Dedifferentiated amniotic fluid mesenchymal stem cell (primary cell): ENCODE data around the gene TCHH.
"Not testable (repeated sequence)": the region's sequence is repeated elsewhere in the genome, so short reads cannot be mapped to it uniquely, and the experiment has no call there.

Source experiments
- DNase-seq: peaks from one replicate; pipeline ENCODE4 v3.0.0-alpha.2; 2016; ENCODE audit errors: extremely low spot score

The TCHH gene, protein sequence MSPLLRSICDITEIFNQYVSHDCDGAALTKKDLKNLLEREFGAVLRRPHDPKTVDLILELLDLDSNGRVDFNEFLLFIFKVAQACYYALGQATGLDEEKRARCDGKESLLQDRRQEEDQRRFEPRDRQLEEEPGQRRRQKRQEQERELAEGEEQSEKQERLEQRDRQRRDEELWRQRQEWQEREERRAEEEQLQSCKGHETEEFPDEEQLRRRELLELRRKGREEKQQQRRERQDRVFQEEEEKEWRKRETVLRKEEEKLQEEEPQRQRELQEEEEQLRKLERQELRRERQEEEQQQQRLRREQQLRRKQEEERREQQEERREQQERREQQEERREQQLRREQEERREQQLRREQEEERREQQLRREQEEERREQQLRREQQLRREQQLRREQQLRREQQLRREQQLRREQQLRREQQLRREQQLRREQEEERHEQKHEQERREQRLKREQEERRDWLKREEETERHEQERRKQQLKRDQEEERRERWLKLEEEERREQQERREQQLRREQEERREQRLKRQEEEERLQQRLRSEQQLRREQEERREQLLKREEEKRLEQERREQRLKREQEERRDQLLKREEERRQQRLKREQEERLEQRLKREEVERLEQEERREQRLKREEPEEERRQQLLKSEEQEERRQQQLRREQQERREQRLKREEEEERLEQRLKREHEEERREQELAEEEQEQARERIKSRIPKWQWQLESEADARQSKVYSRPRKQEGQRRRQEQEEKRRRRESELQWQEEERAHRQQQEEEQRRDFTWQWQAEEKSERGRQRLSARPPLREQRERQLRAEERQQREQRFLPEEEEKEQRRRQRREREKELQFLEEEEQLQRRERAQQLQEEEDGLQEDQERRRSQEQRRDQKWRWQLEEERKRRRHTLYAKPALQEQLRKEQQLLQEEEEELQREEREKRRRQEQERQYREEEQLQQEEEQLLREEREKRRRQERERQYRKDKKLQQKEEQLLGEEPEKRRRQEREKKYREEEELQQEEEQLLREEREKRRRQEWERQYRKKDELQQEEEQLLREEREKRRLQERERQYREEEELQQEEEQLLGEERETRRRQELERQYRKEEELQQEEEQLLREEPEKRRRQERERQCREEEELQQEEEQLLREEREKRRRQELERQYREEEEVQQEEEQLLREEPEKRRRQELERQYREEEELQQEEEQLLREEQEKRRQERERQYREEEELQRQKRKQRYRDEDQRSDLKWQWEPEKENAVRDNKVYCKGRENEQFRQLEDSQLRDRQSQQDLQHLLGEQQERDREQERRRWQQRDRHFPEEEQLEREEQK (N-terminal part only)

DNA sequence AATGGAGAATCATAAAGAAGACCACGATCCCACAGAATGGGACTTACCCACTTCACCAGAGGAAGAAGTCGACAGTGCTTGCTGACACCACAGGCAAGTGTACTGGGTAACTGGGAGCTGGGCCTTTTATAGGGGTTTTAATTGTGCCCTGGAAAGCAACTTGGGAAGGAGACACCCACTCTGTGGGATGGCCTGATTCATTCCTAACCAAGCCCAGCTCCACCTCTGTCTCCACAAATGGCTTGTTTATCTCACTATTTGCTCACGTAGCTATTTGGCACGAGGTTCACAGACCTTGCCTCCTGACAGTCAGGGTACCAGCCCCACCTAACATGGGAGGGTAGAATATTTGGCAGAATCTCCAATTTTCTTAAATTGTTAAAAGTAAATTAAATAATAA lies at the start of gene TCHH:
TSS of gene TCHH (minus strand) at position 101 of the 400 bp plus-strand sequence. CDS start 1,364 bp downstream, outside the sequence.
- no peak for DNase-seq

DNA sequence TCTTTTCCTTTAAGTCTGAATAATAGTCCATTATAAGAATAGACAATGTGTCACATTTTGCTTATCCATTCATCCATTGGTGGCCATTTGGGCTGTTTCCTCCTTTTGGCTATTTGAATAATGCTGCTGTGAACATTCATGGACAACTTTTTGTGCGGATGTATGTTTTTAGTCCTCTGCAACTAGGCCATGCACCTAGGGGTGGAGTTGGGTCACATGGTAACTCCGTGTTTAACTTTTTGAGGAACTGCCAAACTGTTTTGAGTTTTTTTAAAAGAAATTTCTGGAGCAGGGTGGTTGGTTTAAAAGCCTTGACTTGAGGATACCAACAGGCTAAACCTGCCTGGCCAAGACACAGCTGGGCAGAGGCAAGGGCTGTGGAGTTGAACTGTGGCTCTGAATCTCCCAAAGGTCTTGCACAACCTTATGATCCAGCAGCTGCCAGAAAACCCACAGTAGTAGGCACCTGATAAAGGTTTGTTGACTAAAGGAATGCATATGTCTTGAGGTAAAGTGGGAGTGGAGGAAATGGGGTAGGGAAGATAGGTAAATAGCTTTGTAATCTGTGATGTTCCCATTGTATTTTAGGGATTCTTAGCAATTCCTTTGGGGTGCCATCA lies 49.4 kb upstream of the TCHH start:
- DNase-seq, result no peak

DNA sequence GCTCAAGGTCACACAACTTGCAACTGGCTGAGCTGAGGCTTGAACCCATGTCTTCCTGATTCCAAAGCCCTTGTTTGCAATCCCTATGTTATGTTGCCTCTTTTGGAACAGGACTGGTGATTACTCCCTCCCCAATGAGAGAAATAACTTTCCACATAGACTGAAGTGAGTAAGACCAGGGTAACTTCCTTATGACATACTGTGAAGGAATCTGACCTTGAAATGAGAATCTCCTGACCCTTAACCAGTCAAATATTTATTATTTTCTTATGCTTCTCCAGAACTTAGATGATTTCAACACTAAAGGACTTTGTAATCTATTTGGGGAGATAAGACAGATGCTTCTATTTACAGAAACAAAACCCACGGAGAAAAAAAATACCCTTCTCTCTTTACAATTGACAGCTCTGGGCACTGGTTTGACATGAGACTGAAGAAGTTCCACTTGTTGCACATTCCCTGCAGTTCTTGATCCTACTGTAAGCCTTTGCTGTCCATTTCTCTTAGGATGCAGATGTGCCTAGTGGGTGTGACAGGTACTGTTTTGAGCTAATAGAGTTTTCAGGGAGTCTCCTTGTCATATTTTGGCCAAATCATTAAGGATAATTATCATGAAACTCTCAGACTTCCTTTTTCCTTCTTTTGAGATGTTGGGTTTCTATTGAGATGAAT lies 47.7 kb upstream of the TCHH start:
- no peak for DNase-seq

DNA sequence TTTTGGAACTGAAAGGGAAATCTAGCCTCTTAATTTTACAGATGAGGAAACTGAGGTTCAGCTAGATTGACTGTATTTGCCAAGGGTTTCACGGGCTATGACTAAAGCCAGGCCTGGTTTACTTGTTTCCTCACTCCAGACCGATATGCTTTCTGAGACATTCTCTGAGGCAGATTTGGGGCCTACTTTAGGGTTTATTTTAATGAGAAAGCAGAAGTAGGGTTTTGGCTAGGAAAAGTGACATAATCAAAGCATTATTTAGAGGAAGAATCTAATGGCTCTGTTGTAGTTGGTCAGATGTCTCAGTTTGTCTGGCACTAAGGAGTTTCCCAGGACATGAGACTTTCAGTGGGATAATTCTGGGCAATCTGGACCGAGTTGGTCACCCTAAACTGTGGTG lies 45.3 kb upstream of the TCHH start:
- no peak for DNase-seq

DNA sequence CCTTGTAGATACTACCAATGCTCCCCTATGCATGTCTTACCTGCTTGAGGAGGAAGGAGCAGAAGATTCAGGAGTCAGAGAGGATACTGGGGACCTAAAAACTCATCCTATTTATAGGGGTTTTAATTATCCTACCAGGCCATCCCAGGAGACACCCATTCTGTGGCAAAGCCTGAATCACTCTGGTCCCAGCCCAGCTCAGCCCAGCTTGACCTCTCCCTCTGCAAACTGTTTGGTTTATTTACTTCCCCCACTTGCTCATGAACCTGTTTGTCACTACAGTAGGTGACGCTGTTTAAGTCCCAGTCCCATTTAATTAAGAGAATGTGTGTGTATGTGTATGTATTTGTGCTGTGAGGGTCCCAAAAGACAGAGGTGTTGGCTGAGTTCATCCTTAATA lies 43.9 kb upstream of the TCHH start, which contains the start of gene RPTN:
TSS of gene RPTN (minus strand) at position 85 of the 400 bp plus-strand sequence. CDS start 1,339 bp downstream, outside the sequence.
- no peak for DNase-seq

DNA sequence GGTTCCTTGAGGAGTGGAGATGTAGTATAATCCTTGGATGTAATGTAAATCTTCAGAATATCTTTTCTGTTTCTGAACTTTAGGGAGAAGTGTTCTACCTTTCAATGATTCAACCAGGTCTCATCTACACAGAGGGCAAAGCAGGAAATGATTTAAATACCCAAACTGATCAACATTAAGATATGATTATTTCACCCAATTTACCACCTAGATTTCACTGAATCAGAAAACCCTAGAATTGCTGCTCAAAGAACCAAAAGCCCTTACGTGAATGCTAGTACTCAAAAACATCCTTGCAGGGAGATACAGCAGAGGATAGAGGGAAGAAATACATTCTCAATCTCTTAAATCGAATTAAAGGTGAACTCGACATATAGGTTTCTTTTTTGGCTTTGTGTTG lies 38.8 kb upstream of the TCHH start:
- DNase-seq, result no peak

DNA sequence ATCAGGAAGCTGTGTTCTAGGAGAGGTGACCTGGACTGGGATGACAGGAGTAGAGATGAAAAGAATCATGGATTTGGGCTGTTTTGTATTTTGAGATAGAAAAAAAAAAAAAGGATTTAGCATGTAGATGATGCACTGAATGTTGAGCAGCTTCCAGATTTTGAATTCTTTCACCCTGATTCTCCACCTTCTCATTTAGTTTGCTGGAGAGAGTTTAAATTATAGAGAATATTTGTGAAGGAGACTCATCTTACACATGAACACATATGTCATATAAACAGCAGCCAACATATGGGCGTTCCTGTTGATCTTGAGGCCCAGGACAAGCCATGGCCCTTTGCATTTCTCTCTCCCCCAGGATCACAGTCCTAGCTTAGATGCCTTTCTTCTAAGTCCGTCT lies 36.4 kb upstream of the TCHH start:
- DNase-seq, result no peak

DNA sequence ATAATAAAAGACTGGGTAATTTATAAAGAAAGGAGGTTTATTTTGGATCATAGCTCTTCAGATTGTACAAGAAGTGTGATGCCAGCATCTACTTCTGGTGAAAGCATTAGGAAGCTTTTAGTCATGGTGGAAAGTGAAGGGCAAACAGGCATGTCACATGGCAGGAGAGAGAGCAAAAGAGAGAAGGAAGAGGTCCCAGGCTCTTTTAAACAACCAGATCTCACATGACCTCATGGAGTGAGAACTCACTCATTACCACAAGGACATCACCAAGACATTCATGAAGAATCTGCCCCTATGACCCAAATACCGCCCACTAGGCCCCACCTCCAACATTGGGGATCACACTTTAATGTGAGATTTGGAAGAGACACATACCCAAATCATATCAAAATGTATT lies 33.7 kb upstream of the TCHH start:
- no peak for DNase-seq

DNA sequence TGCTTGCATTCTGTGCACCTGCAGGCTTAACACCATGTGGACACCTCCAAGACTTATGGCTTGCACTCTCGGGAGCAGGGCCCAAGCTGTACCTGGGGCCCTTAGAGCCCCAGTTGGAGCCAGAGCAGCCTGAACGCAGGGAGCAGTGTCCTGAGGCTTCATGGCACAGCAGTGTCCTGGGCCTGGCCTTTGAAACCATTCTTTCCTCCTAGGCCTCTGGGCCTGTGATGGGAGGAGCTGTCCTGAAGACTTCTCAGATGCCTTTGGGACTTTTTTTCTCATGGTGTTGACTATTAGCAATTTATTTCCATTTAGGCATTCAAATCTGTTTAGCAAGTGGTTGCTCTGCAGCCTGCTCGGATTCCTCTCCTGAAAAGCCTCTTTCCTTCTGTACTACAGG lies 32.8 kb upstream of the TCHH start:
- no peak for DNase-seq

DNA sequence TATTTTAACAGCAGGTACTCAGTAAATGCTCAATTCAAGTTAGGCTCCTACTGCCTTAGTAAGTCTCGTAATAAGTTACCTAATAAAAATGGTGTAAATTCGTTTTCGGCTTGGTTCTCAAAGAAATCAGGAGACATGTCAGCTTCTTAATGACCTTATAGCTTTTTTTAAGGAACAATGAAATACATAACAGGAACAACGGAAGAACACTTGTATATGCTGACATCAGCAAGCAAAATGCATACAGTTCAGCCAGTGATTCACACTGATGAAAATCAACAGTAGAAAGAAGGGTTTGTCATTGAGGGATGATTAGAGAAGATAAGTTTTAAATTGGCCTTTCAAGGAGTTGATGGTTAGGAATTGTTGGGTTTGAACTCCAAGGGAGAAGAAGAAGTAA lies 30.5 kb upstream of the TCHH start:
- DNase-seq, result no peak

DNA sequence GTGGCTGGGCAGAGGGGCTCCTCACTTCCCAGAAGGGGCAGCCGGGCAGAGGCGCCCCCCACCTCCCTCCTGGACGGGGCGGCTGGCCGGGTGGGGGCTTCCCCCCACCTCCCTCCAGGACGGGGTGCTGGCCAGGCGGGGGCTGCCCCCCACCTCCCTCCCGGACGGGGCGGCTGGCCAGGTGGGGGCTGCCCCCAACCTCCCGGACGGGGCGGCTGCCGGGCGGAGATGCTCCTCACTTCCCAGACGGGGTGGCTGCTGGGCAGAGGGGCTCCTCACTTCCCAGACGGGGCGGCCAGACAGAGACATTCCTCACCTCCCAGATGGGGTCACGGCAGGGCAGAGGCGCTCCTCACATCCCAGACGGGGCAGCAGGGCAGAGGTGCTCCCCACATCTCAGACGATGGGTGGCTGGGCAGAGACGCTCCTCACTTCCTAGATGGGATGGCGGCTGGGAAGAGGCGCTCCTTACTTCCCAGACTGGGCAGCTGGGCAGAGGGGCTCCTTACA lies 29.5 kb upstream of the TCHH start:
- DNase-seq, result not testable (repeated sequence)

DNA sequence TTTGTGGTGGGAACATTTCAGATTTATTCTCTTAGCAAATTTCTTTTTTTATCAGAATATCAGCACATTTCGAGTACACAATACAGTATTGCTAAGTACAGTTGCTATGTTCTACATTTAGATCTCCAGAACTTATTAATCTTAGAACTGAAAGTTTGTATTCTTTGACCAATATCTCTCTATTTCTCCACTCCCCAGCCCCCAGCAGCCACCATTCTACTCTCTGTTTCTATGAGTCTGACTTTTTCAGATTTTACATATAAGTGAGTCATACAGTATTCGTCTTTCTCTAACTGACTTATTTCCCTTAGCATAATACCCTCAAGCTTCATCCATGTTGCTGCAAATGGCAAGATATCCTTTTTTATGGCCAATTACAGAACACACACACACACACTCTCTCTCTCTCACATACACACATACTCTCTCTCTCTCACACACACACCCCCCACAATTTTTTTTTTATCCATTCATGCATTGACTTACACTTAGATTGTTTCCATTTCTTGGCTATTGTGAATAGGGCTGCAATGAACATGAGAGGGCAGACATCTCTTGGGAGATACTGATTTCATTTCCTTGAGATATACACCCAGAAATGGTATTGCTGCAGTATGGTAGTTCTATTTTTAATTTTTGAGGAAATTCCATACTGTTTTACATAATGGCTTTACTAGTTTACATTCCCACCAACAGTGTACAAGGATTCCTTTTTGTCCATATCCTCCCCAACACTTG lies 28.1 kb upstream of the TCHH start:
- DNase-seq, result no peak

DNA sequence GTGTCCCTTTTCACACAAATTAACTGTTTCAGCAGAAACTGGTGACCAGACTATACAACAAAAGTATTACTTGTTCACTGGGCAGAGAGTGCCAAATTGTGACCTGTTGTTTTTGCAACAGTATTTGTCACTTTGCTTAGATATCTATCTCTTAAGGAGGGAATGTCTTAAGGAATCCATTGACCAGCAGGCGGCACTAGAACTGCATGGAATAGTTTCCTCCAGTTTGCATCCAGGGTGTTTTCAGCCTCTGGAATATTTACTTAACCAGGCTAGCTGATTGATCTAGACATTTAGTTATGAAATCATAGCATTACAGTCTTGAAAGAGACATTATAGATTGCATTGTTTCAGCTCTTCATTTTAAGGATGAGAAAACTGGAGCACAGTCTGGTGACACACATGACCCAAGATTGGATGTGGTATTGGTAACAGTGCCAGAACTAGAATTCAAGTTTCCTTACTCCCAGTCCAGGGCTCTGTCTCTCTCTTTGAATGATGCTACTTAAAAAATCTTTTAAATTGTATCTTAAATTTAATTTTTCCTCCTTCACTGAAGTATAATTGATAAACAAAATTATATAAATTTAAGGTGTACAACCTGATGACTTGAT lies 26.8 kb upstream of the TCHH start:
- peak; percentile 77 for DNase-seq

DNA sequence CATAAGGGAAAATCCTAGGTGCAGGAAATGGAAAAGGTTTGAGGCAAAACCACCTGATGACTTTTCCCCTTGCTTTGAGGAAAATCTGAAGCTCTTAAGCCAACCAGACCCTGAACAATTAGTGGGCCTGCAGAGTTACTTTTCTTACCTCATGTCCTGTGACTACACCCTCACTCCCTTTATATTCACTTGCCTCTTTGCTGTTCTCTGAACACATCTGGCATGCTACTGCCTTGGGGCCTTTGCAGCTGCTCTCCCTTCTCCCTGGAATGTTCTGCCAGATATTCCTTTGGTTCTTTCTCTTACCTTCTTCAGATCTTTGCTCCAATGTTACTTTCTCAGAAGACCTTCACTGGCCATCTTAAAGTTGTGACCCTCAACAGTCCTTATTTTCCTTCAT lies 22.0 kb upstream of the TCHH start:
- no peak for DNase-seq

DNA sequence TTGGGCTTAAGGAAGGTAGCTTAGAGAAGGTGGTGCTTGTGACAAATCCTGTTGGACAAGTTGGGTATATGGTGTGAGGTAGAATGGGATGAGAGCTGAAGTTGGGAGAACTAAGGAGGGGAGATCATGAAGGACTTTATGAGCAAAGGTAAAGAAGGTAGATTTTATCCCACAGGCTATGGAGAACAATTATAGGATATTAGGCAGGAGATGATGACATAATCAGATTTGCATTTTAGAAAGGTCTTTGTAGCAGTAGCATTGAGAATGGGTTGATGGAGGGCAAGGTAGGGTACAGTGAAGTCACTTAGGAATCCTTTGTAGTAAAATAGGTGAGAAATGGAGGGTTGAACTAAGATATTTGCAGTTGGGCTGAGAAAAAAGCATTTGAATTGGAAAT lies 14.9 kb upstream of the TCHH start:
- DNase-seq, result no peak

DNA sequence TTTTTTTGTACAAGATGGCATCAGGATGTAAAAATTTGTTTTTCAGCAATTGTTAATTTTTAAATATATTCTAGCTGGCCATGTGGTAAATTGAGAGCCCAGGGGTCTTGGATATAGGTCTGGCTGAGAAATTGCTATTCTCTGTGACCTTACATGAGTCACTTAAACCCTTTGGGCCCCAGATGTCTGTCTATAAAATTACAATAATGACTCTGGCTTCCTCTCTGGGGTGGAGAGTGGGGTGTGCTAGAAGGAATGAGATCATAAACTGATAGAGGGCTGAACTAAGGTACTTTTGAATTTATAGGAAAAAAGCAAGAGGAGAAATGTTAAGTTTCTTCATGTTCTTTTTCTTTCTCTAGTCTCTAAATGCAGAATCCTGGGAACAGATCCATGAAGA lies 12.4 kb upstream of the TCHH start:
- DNase-seq, result no peak

DNA sequence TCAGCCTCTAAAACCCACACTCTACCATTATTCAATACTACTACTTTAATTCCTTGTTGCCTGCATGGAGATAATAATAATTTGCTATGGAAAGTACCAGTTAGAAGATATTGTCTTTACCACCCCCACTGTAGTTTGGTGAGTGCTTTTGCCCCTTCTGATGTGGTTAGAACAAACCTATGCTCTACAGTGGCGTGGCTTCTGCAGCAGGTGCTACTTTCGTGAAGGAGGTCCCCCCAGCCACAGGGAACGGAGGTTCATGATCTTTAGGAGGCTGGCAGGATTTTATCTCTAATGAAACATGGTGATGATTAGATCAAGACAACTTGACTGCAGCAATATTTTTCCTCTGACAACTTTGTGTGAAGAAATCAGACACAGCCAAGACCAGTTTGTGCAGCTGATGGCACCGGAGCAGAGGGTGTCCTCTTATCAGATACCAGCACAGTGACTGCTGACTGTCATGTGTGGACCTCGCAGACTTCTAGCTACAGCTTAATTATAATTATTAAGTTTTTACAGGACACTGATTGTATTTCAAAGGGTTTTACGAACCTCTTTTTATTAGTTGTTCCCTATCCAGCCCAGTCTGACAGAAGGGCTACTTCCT lies 10.7 kb upstream of the TCHH start:
- DNase-seq, result no peak

DNA sequence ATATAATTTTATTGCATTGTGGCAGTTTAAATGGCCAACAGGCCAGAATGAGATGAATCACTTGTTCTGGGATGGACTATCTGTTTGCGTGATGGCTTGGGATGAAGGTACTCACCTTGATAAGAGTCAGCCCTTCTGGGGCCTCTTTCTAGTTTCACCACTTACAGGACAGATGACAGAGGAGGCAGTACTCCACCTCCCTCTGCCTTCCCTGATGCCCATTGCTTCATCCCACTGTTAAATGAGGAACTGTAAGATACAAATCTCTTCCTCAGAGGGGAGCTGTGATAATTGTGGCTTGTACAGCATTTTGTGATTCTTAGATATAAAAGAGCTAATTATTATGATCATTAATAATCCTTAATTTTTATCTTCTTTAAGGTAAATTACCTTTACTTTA lies 3.7 kb upstream of the TCHH start:
- no peak for DNase-seq

DNA sequence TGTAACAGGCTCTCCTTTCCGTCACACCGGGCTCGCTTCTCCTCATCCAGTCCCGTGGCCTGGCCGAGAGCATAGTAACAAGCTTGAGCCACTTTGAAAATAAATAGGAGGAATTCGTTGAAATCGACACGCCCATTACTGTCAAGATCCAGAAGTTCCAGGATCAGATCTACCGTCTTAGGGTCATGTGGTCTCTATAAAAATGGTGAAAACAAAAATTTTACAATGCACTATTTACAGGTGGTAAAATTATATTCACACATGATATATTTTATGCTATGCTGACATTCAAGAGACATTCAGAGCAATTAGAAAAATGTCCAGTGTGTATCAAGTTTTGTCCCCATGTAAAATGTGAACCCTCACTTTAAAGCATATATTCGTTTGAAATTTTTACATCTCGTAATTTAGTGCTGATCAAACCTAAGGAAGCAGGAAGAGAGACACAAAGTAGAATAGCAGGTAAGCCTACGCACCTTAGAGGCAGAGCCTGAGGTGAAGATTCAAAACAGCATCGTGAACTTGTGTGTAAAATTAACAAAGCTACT lies 2.3 kb downstream of the TCHH start:
- no peak for DNase-seq
